Stimulated activated CD4-positive, alpha-beta T cell treated with anti-CD3 and anti-CD28 coated beads, Interleukin-4, amount 100 ng/mL, for 1 hour (primary cell): ENCODE results near the gene OPTC.

Experiments used
- DNase-seq: peaks from one replicate; pipeline ENCODE4 v3.0.0-alpha.2; 2020

OPTC gene

DNA sequence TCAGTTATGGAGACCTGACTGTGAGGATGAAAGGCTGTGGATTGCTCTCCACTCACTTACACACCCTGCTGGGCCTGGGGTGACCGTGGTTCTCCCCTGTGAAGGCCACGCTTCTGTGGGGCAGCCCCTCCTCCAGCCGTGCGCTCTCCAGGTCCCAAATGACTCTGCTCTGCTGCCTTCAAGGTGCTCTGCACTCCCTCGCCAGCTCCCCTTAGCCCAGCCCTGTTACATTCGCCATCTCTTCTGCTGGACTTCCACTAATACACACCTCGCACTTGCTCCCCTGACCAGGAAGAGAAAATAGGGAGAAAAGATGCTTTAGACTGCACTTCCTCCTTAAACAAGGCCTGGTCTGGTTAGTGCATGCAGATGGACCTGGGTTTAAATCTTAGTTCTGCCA is 24.6 kb downstream of the OPTC start:
- DNase-seq, result no peak

DNA sequence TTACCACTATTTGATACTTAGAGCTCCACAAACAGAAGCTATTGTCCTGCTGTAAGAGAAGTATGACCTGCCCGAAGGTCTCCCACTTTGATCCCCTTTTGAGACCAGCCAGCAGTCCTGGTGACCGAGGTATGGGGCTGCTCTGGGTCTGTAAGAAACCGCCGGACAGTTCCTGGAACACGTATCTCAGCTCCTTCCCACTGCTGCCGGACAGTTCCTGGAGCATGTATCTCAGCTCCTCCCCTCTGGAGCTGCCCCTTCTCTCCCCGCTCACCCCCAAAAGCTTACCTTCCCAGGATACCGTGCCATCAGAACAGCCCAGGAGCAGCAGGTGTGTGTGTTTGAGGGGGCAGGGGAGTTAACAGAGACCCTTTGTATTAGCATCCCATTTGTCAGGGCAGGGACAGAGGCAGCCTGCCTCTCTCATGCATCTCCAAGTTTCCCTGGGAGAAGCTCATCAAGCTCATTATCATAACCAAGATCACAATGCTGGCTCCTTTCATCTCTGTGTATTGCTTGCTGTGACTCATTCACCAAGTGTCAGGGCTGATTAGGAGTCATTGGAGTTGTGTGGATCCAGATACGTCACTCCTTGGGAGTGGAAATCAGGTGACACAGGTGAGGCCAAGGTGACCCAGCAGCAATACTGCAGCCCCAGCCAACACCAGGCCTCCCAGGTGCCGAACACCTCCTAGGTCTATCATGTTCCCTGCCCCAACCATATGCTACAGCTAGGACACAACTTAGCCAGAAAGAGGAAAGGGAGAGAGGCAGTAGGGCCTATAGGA is 25.3 kb downstream of the OPTC start:
- no peak for DNase-seq

DNA sequence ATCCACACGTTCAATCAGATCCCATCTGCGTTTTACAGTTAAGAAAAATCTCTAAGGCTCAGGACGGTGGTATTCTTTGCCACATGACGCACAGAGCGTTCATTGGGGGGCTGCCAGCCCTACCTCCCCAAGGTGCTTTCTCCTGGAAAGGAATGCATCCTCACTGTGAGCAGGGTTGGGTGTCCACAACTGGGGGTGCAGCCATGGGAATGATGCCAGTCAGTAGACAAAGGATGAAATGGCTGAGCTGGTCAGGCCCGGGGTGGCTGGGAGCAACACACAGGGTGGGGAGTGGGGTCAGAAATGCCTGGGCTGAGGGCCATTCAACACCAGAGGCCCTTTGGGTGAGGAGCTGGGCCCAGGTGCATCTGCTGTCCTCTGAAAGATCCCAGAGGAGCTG is 25.9 kb downstream of the OPTC start:
- no peak for DNase-seq

DNA sequence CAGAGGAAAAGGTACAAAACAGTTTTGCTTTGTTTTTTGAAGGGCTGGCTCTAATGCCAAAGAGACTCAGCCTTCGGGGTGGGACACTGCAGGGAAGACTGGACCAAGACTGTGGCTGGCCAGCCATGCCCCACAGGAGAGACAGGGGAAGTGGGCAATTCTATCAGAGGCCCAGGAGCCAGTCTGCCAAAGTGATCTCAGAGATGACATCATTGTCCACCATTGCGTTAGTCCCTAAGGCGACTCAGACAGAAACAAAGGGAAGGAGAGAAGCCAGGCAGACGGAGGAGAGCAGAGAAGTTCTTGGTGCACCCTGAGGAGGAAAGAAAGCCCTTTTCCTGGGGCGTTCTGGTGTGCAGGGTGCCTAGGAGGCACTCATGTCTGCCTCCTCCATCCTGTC is 26.4 kb downstream of the OPTC start:
- DNase-seq, result no peak

DNA sequence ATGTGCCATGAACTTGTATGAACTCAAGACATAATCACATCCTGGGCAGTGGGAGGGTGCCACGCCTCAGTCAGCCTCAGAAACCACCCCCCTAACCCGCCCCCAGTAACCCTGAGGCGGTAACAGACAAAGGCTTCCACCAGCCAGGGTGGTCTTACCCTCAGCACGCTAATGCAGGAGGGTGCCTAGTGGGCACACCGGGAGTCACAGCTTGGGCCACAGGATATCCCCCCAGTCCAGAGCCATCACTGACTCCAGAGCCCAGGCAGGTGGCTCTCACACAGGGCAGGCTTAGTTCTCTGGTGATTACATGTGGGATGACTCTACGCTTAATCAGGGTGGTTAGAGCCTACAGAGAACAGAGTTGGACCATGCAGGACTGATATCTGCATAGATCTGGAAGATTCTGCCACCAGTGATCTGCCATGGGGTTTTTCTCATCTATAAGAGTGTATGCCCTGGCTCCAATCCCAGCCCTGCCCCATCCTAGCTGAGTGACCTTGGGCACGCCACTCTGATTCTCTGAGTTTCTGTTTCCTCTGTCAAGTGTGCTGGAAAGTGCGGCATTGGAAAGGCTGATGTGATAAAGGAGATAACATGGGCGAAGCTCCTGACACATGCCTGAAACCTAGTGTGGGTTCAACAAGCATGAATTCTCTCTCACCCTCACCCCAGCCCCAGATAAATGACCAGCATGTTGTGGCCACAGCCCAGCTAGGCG is 27.3 kb downstream of the OPTC start:
- DNase-seq, result no peak

DNA sequence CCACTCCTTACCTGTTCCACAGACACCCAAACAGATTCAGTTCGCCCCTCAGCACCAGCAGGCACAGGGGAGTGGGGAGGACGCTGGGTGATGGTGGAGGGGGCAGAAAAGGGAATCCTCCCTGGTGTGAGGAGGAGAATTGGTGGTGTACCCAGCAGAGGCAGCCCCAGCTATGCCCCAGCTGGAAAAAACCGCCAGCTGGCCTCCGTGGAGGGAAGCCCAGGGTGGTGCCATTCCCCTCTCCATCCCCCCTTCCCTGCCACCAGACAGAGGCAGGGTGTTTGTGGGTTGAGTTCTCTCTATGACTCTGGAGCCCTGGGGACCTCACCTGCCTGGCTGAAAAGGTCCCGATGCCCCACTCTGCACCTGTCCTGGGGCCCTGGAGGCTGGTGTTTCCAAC is 27.9 kb downstream of the OPTC start:
- DNase-seq, result no peak

DNA sequence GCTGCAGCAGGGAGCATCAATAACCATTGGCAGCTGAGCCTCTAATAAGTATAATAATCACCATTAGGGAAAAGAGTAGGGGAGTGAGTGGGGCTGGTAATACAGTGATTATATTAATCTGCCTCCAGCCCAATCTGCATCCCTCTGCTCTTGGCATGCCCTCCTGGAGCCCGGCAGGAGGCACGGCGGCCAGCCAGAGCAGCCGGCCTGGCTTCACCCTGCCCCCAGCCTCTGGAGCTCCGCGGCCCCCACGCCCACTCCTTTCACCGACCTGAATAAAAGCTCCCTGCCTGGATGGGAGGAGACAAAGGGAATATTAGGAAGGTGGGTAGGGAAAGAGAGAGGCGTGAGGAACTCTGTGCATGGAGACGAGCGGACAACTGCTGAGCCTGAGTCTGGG is 28.3 kb downstream of the OPTC start:
- DNase-seq, result no peak

DNA sequence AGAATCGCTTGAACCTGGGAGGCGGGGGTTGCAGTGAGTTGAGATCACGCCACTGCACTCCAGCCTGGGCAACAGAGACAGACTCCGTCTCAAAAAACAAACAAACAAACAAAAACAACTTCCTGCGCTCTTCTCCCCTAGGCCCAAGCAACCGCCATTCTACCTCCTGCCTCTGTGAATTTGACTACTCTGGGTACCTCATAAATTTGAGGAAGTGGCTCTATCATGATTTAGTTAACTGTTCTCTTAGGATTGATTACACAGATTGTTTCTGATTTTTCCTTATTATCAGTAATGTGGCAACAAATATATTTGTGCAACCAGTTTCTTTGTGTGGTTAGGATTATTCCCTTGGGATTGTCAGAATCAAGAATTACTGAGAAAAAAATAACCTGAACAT is 29.7 kb downstream of the OPTC start:
- DNase-seq, result no peak

DNA sequence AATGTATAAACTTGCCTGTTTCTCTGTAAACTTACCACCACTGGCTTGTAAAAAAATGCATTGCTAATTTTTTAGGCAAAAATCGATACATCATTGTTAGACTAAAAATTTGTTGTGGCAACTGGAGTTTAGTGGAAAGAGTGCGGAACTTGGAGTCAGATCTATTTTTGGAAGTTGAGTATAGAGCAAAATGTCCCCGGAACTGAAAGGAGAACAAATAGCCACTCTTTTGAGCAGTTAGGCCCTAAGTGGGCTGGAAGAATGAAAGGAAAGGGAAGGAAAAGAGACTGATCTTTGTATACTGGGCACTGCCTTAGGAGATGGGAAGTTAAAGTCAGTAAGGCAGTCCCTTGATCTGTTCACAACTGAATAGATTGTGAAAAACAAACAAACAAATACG is 30.2 kb downstream of the OPTC start:
- DNase-seq, result no peak

DNA sequence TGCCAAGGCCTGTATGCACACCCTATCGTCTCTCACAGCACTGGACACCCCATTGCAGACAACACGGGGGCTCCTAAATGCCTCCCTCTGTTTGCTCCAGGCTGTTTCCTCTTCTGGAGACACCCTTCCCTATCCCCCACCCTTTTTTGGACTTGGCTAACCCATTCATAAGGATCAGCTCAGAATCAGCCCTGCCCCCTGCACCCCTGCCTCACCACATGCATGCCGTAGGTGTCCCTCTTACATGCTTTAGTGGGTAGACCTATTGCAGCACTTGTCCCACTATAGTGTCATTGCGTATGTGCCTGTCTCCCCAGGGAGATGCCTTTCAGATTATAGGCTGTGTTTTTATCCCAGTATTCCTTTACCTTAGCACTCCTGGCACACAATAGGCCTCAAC is 30.9 kb downstream of the OPTC start:
- no peak for DNase-seq

DNA sequence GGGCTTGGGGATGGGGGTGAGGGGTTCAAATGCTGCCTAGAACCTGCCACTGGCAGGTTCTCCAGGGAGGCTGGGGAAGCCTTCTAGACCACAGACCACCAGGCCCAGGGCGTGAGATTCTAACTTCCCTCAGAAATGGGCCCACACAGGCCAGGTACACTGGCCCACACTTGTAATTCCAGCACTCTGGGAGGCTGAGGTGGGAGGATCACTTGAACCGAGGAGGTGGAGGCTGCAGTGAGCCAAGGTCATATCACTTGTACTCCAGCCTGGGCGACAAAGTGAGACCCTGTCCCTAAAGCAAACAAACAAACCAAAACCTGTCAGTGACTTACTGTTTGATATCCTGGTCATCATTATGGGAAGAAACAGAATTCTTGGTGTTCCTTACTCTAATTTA is 31.7 kb downstream of the OPTC start:
- no peak for DNase-seq

DNA sequence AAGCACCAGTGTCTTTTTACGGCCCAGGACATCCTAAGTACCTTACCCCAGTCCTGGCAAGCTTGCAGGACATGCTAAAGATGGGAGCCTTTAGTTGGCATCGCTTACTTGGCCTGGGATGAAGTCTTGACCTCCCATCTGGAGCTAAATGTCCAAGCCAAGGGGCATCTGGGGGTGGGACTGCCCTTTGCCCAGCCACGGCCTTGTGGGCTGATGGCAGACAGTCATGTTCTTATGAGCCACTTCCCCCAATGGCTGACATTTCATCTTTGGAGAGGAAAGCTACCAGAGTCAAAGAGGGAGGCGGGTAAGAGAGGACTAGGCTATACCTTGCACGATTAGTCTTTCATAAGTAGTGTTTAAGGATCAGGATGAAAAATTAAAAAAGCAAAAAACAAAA is 32.2 kb downstream of the OPTC start:
- no peak for DNase-seq

DNA sequence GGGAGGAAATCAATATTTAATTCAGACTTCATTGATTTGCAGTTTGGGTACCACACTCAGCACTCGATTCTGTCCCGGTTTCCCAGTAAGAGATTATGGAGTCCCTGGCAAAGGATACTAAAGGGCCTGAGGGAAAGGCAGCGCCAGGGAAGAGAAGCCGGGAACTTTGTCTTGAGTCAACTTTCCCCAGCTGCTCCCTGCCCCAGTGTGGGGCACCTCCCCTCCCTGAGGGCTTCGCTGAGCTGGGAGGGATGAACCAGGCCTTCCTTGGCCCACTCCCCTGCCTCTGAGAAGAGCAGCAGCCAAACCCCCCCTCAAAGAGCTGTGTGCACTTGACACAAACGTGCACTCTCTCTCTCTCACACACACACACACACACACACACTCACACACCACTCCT is 32.6 kb downstream of the OPTC start:
- DNase-seq, result no peak

DNA sequence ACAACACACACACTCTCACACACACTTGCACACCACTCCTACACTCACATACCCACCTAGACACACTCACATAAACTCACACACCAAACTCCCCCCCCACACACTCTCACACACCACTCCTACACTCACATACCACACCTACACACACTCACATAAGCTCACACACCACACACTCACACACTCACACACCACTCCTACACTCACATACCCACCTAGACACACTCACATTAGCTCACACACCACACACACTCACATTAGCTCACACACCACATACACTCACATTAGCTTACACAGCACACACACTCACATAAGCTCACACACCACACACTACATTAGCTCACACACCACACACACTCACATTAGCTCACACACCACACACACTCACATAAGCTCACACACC is 33.1 kb downstream of the OPTC start:
- no peak for DNase-seq

DNA sequence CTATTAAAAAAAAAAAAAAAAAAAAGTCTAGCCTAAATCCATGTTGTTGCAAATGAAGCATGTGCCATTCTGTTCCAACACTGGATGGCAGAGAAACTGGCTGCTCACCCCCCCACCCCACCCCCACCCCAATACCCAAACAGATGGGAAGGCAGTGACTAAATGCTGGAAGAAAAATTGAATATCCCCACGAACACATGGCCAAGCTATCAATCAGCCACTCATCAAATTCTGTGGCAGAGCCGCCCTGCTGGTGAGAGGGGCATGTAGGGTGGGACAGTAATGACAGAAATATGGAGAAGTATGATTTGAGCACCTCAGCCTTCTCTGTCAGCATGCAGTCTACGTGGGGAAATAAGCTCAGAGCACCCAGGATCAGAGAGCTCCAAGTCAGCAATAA is 34.1 kb downstream of the OPTC start:
- DNase-seq, result no peak

DNA sequence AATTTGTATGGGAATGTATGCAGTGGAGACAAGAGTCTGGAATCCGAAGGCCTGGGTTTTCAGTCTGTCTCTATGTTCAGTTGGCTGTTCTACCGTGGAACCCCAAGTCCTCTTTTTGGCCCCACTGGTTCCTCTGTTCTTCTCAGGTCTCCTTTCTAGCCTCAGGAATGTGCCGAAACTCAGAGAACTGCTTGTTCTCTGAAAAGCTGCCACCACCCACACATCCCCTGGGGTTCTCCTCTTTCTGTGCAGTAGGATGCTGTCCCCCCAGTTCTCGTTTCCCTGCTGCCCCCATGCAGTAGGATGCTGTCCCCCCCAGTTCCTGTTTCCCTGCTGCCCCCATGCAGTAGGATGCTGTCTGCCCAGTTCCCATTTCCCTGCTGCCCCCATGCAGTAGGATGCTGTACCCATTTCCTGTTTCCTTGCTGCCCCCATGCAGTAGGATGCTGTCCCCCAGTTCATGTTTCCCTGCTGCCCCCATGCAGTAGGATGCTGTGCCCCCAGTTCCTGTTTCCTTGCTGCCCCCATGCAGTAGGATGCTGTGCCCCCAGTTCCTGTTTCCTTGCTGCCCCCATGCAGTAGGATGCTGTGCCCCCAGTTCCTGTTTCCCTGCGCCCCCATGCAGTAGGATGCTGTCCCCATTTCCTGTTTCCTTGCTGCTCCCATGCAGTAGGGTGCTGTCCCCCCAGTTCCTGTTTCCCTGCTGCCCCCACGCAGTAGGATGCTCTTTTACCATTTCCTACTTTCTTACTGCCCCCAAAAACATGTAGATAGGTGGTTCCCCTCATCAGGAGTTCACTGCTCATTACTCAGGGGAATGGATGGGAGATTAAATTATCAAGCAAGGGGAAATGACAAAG is 35.3 kb downstream of the OPTC start:
- no peak for DNase-seq

DNA sequence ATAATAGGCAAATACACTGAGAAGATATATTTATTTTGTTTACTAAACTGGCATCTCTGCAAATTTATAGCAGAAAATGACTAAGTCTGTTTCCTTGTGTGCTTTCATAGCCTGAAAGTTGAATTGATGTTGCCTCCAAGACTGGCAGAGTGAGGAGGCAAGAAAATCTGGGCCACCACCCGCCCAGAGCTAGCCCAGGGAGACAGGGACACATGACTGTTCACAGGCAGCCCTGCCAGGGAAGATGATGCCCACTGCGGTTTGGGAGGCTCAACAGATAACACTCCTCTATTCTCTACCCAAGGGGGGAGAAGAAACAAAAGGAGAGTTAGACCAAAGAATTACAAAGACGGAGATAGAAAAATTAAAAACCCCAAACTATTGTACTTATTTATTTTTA is 37.1 kb downstream of the OPTC start:
- no peak for DNase-seq

DNA sequence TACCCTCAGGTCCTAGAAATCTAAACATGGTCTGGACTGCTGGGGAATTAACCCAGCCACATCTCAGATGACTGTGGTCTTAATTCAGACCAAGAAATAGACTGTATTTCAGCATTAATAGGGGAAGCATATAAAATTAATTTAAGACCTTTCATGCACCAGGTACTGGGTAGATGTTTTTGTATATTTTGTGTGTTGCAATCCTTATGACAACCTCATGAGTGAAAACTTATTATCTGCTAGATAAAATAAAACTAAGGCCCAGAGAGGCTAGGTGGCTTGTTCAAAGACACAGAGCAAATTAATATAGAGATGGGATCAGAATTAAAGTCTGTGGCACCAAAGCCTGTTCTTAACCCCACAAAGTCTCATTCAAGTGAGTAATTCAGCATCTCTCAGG is 40.1 kb downstream of the OPTC start:
- DNase-seq, result no peak

DNA sequence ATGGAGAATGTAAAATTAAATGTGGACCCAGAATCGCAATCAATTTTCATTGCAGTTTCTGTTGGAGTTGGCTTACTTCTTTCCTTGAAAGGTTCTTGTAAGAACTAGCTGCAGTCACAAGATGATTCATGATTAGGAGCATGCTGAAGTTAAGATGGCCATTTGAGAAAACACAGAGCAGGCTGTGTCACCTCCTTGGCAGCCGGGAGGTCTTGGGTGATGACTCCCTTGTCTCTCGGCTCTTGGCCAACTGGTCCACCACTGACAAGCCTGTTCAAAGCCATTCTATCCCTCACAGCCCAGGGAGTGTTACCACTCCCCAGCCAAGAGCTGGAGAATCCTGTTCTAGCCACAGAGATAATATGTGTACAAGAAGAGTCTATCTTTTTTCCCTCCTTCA is 40.6 kb downstream of the OPTC start:
- DNase-seq, result no peak

DNA sequence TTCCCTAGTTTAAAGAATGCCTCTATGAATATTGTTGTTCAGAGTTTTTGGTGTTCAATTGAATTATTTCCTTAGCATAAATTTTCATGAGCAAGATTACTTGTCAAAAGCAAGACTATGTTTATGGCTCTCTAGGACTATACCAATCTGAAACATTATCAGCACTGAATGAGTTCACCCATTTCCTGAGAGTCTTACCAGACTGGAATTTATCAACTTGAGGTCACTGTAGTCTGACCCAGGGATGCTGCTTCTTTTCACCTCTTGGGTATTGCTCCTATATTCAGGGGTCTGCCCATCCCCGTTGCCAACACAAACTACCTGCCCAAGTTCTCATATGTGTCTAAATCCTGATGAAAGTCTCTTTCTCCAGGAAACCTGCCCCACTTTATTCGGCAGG is 42.6 kb downstream of the OPTC start:
- no peak for DNase-seq

DNA sequence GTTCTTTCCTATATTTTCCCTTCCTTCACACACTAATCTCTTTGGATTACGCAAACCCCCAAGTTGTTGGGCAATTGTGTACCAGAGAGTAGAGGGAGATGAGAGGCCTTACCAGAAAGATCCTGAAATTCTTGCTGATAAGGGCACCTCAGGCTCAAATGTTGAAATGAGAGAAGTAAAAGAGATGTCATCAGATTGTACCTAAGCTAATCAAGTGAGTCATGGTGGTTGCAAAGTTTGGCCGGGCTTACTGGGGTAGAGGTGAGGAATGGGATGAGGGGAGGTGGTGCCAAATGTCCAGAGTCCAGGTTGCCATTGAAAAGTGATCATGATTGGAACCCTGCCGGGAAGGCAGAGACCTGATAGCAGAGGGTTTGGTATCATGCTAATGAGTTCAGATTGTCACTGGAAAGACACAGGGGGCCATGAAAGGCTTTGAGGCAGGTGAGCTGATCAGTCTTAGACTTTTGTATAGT is 43.1 kb downstream of the OPTC start:
- DNase-seq, result no peak

DNA sequence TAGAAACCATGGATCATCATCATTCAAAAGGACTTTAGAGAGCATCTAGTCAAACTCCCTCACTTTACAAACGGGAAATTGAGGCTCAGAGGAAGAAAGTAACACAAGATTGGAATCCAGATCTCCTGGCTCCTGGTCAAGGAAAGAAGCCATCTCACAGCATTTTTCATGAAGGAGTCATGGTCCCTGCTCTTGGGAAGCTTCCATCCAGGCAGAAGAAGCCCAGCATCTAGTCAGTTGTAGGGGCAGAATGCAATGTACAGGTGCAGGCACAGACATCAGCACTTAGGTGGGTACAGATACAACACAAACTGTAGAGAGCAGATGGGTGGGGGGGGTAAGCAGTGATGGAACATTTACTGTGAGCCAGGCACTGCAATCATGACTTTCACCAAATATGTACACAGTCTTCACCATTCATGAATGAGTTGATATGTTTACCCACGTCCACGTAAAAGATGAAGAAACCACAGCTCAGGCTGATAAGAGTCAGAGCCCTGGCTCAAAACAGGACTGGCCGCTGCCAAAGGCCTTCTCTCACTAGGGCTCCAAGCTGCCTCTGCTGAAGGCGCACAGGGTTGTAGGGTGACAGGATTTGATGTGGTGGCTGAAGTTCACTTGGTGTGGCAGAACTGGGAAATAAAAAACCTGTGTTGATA is 44.0 kb downstream of the OPTC start:
- no peak for DNase-seq

DNA sequence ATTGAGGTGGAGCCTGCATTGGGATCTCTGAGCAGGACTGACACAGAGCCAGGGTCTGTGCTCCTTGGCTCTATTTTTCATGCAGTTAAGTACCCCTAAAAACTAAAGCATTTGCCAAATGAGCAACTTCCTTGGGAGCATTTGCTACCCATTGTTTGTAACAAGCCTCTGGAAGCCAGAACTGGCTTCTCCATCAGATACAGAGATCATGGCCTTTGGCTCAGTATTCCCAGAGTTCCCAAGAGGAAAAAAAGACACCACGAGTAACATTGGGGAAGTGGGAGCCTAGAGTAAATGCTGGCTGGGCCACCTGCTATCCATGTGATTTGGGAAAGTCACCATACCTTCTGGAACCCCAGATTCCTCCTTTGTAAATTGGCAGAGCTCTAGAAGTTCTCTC is 44.8 kb downstream of the OPTC start:
- no peak for DNase-seq
